Right lobe of liver (tissue), 6 donors: Measurements from ENCODE around the gene PCYOX1L. TPM values are rescaled to one million over a fixed set of nuclear protein-coding genes. Genes with fewer than 3 reads are reported as not detected.

Experiments used
- ATAC-seq, 4 donors: fragments of 200-7000 bp; cut with Tn5 transposase; one replicate each; pipeline ENCODE4 v1.9.1; 2020; ENCODE audit warnings: mild to moderate bottlenecking in 4 of 4, moderate library complexity in 4 of 4
- DNase-seq, 3 donors: peaks; one replicate each; pipeline ENCODE4 v3.0.0-alpha.2; 2020
- H3K27ac ChIP-seq, 3 donors: fragments of 200-600 bp; one replicate each; pipeline ENCODE4 v1.8.0; 2022
- H3K27me3 ChIP-seq, 2 donors: fragments of 200-600 bp; one replicate each; pipeline ENCODE4 v1.8.0; 2022
- H3K36me3 ChIP-seq, 4 donors: fragments of 200-600 bp; sonication (generic) in 1 of 4; one replicate each; pipeline versions ENCODE4 v1.5.1 to v1.8.0; 2017 to 2022; ENCODE audit warnings: control low read depth in 1 of 4
- H3K4me1 ChIP-seq, 4 donors: fragments of 200-600 bp; sonication (generic) in 1 of 4; one replicate each; pipeline versions ENCODE4 v1.5.1 to v1.8.0; 2017 to 2022; ENCODE audit warnings: control low read depth in 1 of 4
- H3K4me3 ChIP-seq, 3 donors: fragments of 200-600 bp; one replicate each; pipeline ENCODE4 v1.8.0; 2022
- H3K9me3 ChIP-seq, 4 donors: fragments of 200-600 bp; sonication (generic) in 1 of 4; one replicate each; pipeline versions ENCODE4 v1.5.1 to v1.8.0; 2017 to 2022; ENCODE audit warnings: control low read depth in 1 of 4
- POLR2A ChIP-seq: fragments of 450-650 bp; IDR thresholded peaks from one replicate; pipeline ENCODE4 v1.6.1; 2017; ENCODE audit warnings: antibody characterized with exemption, mild to moderate bottlenecking
- WGBS: methylation state at CpG from one replicate; pipeline ENCODE4 v1.1.6; 2018; ENCODE audit warnings: low coverage, low lambda C conversion rate; ENCODE audit not compliant: insufficient coverage; ENCODE audit errors: missing lambda C conversion rate; 5-methylcytosine and 5-hydroxymethylcytosine counted together
- intact Hi-C, 2 donors: fragments of 100-400 bp; cut with DNase I; formaldehyde crosslinking; loops; one replicate each; pipeline versions ENCODE4 v1.11.2 to v1.14.1; 2022
- total RNA-seq, 6 experiments: library from RNA; depleted of rRNA in 2 of 6; stranded (reverse); fragments of >200 nt in 2 of 6; fragmentation: NEBNext Ultra II Directional in 3 of 6; extraction: Animal tissue kit (Norgen Biotek cat#: 25700) in 3 of 6; gene quantifications; one replicate each; pipeline versions ENCODE4 v1.1.0 to v1.2.4, GENCODE V29; 2016 to 2023
- TF ChIP-seq, protein P1 (sequence below), 4 donors: fragments of 200-600 bp in 3 of 4; fragments of 450-650 bp in 1 of 4; IDR thresholded peaks; one replicate each; pipeline versions ENCODE4 v1.5.1 to v1.8.0; 2016 to 2022; ENCODE audit warnings: antibody characterized with exemption in 4 of 4, mild to moderate bottlenecking in 2 of 4
- donor health status: DM: no; HTN: yes; CAD: no.
- donor health status: DM: no; HTN: no; CAD: no.
- donor health status: DM: no; HTN: no; CAD: no.
- donor health status: DM: no; HTN: yes; CAD: no.
- donor health status: DM: no; HTN: yes; CAD: no.

The PCYOX1L gene
- total RNA-seq, 6 experiments from 2014 or later, result 0.29 to 1.2 (median 0.62) TPM

DNA sequence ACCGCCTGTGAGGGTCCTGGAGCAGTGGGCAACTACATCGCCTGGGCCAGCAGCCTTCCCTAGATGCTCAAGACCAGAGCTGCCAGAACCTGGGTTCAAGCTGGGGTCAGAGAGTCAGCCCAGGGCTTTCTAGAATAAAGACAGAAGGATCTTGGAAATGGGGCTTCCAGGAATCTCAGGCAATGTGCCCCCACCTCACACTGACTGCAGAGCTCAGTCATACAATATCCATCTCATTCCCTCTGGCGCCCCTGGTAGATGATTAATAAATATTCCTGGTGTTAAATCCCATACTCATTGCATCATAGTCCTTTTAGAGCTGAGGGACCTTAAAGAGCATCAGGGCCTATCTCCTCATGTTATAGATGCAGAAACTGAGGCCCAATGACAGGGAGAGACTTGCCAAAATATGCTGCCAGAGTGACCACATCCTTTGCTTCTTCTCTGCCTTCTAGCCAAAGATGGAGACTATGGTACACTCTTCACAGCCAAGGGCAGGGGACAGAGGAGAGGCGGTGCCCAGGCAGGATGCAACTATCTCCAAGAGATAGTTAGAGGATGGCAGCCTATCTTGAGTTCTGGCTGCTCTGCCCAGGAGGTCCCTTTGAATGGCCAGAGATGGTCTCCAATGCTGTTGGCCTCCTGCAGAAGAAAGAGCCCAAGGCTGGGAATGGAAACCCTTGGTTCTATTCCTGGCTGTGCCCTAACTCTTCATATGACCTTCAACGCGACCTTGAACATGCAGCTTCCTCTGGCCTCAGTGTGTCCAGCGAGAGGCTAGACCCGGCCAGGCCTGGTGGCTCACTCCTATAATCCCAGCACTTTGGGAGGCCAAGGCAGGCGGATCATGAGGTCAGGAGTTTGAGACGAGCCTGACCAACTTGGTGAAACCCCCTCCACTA lies 57.5 kb downstream of the PCYOX1L start:
- Histone ChIP-seq H3K27me3 (no peaks in the 10 kb centered on the region), H3K9me3 (no peaks in the 10 kb centered on the region), H3K36me3 (no peaks in the 10 kb centered on the region), H3K27ac (peak overlapping the region in 1 of 3 donors; percentile 22), H3K4me3 (no peak overlapping the region), H3K4me1 (no peaks in the 10 kb centered on the region)
- intact Hi-C loops, result no loop called here
- DNase-seq (no peak), ATAC-seq (no peak)
- 75% methylated on average over 2 of the region's 10 CpGs for WGBS
- TF ChIP-seq, protein P1, sequence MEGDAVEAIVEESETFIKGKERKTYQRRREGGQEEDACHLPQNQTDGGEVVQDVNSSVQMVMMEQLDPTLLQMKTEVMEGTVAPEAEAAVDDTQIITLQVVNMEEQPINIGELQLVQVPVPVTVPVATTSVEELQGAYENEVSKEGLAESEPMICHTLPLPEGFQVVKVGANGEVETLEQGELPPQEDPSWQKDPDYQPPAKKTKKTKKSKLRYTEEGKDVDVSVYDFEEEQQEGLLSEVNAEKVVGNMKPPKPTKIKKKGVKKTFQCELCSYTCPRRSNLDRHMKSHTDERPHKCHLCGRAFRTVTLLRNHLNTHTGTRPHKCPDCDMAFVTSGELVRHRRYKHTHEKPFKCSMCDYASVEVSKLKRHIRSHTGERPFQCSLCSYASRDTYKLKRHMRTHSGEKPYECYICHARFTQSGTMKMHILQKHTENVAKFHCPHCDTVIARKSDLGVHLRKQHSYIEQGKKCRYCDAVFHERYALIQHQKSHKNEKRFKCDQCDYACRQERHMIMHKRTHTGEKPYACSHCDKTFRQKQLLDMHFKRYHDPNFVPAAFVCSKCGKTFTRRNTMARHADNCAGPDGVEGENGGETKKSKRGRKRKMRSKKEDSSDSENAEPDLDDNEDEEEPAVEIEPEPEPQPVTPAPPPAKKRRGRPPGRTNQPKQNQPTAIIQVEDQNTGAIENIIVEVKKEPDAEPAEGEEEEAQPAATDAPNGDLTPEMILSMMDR (IDR thresholded peaks at IDR 0.05), result no peak
- TF ChIP-seq POLR2A, result no peak

DNA sequence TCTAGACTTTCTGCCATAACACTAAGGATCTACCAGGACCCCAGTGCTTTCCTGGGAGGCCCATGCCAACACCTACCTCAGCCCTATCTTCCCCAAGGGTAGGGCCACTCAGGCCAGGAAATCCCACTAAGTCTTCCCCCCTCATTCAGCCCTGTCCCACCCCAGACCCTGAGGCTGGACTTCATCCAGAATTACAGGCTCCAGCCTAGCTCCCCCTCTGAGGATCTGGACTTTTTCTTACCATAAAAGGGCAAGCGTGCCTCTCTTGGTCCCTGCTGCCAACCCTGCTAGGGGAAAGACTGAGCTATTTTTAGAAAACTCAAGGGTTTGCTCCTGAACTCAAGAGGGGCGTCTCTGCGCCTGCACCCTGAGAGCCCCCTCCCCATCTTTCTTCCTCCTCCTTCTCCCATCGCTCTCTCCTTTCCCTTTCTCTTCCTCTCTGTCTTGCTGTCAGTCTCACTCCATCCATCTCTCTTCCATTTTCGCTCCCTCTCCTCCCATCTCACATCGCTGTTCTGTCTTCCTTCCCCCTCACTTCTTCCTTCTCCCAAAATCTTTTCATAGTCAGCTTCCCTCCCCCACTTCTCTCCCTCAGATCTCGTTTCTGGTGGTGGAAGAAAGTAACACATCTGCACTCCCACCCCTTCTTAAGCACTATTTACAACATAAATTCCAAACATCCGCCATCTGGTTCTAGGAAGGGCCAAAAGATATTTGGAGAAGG lies 59.3 kb downstream of the PCYOX1L start:
- ATAC-seq, result no peak
- H3K36me3 ChIP-seq, result no peaks in the 10 kb centered on the region
- H3K9me3 ChIP-seq, result no peaks in the 10 kb centered on the region
- 63% methylated on average over 8 of the region's 8 CpGs for WGBS
- H3K4me3 ChIP-seq, result no peak overlapping the region
- intact Hi-C loops, result no loop called here
- TF ChIP-seq POLR2A, result no peak
- TF ChIP-seq, protein P1 (IDR thresholded peaks at IDR 0.05), result no peak
- no peaks in the 10 kb centered on the region for H3K27me3 ChIP-seq
- H3K27ac ChIP-seq, result no peak overlapping the region
- no peak for DNase-seq
- H3K4me1 ChIP-seq, result no peaks in the 10 kb centered on the region

DNA sequence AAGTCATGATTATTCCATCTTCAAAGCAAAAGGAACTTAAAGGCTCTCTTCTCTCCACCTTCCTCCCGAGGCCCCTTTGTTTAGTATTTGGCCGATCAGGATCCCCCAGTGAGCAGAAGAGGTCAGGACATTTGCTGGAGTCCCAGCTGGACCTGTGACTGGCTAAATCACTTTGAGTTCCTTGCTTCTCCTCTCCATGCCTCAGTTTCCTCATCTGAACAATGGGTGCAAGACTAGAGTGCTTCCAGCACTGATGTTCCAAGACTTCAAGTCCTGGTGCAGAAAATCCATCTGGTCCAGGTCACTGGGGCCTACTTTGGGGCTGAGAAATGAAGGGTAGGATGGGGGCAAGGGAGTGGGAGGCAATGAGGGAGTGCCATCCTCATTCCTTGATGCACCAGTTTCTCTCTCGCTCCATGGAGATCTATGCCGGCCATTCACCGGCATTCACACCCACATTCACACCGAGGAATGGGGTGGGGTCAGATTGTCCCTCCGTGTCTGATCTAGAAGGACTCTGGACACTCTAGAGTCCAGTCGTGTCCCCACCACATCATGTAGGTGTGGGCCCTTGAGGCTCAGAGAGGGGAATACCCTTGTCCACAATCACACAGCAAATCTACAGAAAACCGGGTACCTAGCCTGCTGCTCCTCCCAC lies 60.0 kb downstream of the PCYOX1L start:
- Histone ChIP-seq H3K36me3 (no peaks in the 10 kb centered on the region), H3K4me3 (no peak overlapping the region), H3K27me3 (no peaks in the 10 kb centered on the region), H3K27ac (no peak overlapping the region), H3K4me1 (no peaks in the 10 kb centered on the region), H3K9me3 (no peaks in the 10 kb centered on the region)
- intact Hi-C loops, result no loop called here
- WGBS, result 38% methylated on average over 3 of the region's 9 CpGs
- no peak for DNase-seq
- no peak for ATAC-seq
- no peak for TF ChIP-seq POLR2A
- TF ChIP-seq, protein P1 (IDR thresholded peaks at IDR 0.05), result no peak

DNA sequence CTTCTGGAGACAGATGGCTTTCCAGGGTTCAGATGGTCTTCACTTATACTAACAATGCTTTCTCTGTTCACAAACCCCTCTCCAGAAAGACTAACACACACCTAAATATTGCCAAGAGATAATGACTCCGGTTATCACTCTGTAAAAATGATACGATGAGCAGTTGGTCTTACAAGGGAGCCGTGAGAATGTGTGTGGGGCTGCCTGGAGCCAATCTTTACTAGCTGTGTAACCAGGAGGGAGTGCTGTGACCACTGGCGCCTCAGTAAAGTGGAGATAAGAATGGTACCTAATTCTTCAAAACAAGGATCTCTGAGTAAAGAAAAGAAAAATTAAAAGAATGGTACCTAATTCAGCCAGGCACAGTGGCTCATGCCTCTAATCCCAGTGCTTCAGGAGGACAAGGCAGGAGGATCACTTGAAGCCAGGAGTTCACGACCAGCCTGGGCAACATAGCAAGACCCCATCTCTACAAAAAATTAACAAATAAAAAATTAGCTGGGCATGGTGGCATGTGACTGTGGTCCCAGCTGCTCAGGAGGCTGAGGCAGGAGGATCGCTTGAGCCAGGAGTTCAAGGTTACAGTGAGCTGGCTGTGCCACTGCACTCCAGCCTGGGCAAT lies 61.2 kb downstream of the PCYOX1L start:
- H3K4me3 ChIP-seq, result no peak overlapping the region
- no peaks in the 10 kb centered on the region for H3K27me3 ChIP-seq
- WGBS, result 64% methylated on average over 6 of the region's 6 CpGs
- H3K36me3 ChIP-seq, result no peaks in the 10 kb centered on the region
- intact Hi-C loops, result no loop called here
- H3K4me1 ChIP-seq, result no peaks in the 10 kb centered on the region
- no peak for TF ChIP-seq POLR2A
- TF ChIP-seq, protein P1 (IDR thresholded peaks at IDR 0.05), result no peak
- DNase-seq (no peak), ATAC-seq (no peak)
- H3K9me3 ChIP-seq, result no peaks in the 10 kb centered on the region
- no peak overlapping the region for H3K27ac ChIP-seq
